Sigmoid colon (tissue), 4 donors: ENCODE results near the gene SUMO2.
"Not testable (repeated sequence)": the region's sequence is repeated elsewhere in the genome, so short reads cannot be mapped to it uniquely, and the experiment has no call there.

Experiments used
- CTCF ChIP-seq, 4 experiments: fragments of 450-650 bp in 3 of 4; fragments of 200-600 bp in 1 of 4; IDR thresholded peaks; one replicate each; pipeline ENCODE4 v1.5.1; 2016 to 2019; ENCODE audit warnings: antibody characterized with exemption in 4 of 4, mild to moderate bottlenecking in 3 of 4, moderate library complexity in 2 of 4
- EP300 ChIP-seq, 4 donors: sonication (generic); formaldehyde crosslinking; IDR thresholded peaks; one replicate each; pipeline ENCODE4 v1.6.1; 2017; ENCODE audit warnings: antibody characterized with exemption in 4 of 4
- POLR2A ChIP-seq, 2 donors: fragments of 450-650 bp; IDR thresholded peaks; one replicate each; pipeline ENCODE4 v1.6.1; 2016; ENCODE audit warnings: antibody characterized with exemption in 2 of 2, mild to moderate bottlenecking in 2 of 2, moderate library complexity in 2 of 2
- POLR2AphosphoS5 ChIP-seq, 4 donors: sonication (generic); formaldehyde crosslinking; IDR thresholded peaks; one replicate each; pipeline ENCODE4 v1.6.1; 2017; ENCODE audit warnings: antibody characterized with exemption in 4 of 4

- TF ChIP-seq EP300, CTCF, POLR2A, POLR2AphosphoS5 (IDR thresholded peaks at IDR 0.05): not testable (repeated sequence)
Observed at GRCh38 chr17:75164606-75165005, 18.2 kb downstream of the SUMO2 start.
